Panc1 (cell line): ENCODE measurements around the gene DDX1. TPM values are rescaled to one million over a fixed set of nuclear protein-coding genes. Genes with fewer than 3 reads are reported as not detected.
A peak's percentile ranks its signal among the peaks of the same experiment; 100 is the strongest.

Experiments
- ATAC-seq: fragments of 200-7000 bp; cut with Tn5 transposase; 2 replicates; pipeline ENCODE4 v1.9.1; 2020; ENCODE audit warnings: mild to moderate bottlenecking, moderate library complexity
- BruUV-seq: library from RNA; stranded (reverse); fragments of 400-500 nt; replicated peaks from 2 replicates; lab custom pipeline; 2021; lab: Mats Ljungman, UMichigan
- CTCF ChIA-PET: fragments of 300-600 bp; sonication (Branson Sonifier 250); formaldehyde crosslinking; loops from one replicate; lab custom pipeline; 2022; ENCODE audit warnings: antibody characterized with exemption; lab: Charles Lee
- POLR2A ChIA-PET: fragments of 300-600 bp; sonication (Branson Sonifier 250); formaldehyde crosslinking; loops from one replicate; lab custom pipeline; 2022; ENCODE audit warnings: antibody characterized with exemption; lab: Charles Lee
- DNase-seq: peaks from one replicate; pipeline ENCODE4 v3.0.0-alpha.2; 2010; ENCODE audit warnings: low read depth, low spot score
- H3K27ac ChIP-seq: 2 replicates; pipeline ENCODE4 v1.5.1; 2011; ENCODE audit warnings: mild to moderate bottlenecking, low read length, inconsistent platforms
- H3K27me3 ChIP-seq: fragments of 200-500 bp; sonication (Bioruptor generic); 2 replicates; pipeline ENCODE4 v1.6.0; 2014; ENCODE audit warnings: low read length, inconsistent platforms; ENCODE audit not compliant: control insufficient read depth, insufficient read depth
- H3K36me3 ChIP-seq: fragments of 200-500 bp; sonication (Bioruptor generic); 2 replicates; pipeline ENCODE4 v1.5.1; 2014; ENCODE audit warnings: inconsistent platforms, mild to moderate bottlenecking, low read length, moderate library complexity; ENCODE audit not compliant: control insufficient read depth, insufficient read depth
- H3K4me1 ChIP-seq: 2 replicates; pipeline ENCODE4 v1.5.1; 2011; ENCODE audit warnings: inconsistent platforms, mild to moderate bottlenecking, low read length, moderate library complexity; ENCODE audit not compliant: control insufficient read depth, insufficient read depth
- H3K4me3 ChIP-seq, 2 experiments: 2 replicates each; pipeline ENCODE4 v1.5.1; 2011 to 2012; ENCODE audit warnings: low read depth in 2 of 2, low read length in 2 of 2, mild to moderate bottlenecking in 2 of 2, inconsistent platforms in 1 of 2, moderate library complexity in 1 of 2
- H3K9me3 ChIP-seq: fragments of 200-500 bp; sonication (Bioruptor generic); 2 replicates; pipeline ENCODE4 v1.5.1; 2014; ENCODE audit warnings: low read depth, mild to moderate bottlenecking, inconsistent platforms, low read length, moderate library complexity; ENCODE audit not compliant: control insufficient read depth, insufficient read depth
- POLR2AphosphoS5 ChIP-seq: IDR thresholded peaks from 2 replicates; pipeline ENCODE4 v1.6.1; 2012; ENCODE audit warnings: mild to moderate bottlenecking, low read depth, low read length, moderate library complexity
- SIN3A ChIP-seq: IDR thresholded peaks from 2 replicates; pipeline ENCODE4 v1.6.1; 2012; ENCODE audit warnings: low read depth, mild to moderate bottlenecking, low read length, moderate library complexity, borderline replicate concordance; ENCODE audit not compliant: insufficient read depth
- TCF7L2 ChIP-seq: IDR thresholded peaks from 2 replicates; pipeline ENCODE4 v1.6.1; 2011; ENCODE audit warnings: mild to moderate bottlenecking, low read depth, low read length, inconsistent platforms
- in situ Hi-C: cut with HindIII; loops from 2 replicates; pipeline ENCODE4 v1.10.0; 2016; ENCODE audit warnings: low sequenced_read_pairs, low pct_unique_long_range_greater_than_20kb
- intact Hi-C: fragments of 100-400 bp; cut with micrococcal nuclease; formaldehyde crosslinking; loops from one replicate; pipeline ENCODE4 v1.10.0; 2022; ENCODE audit not compliant: unreplicated experiment
- total RNA-seq: library from RNA; stranded (reverse); gene quantifications from one replicate; pipeline ENCODE4 v1.2.1, GENCODE V29; 2021; ENCODE audit not compliant: unreplicated experiment
- TF ChIP-seq, protein P1 (sequence below): fragments of 450-650 bp; IDR thresholded peaks from 2 replicates; pipeline ENCODE4 v1.5.1; 2017; ENCODE audit warnings: mild to moderate bottlenecking
- TF ChIP-seq, protein P2 (sequence below), 2 experiments: IDR thresholded peaks; 2 replicates each; pipeline ENCODE4 v1.6.1; 2011 to 2012; ENCODE audit warnings: low read depth in 2 of 2, control low read depth in 1 of 2, low read length in 1 of 2, mild to moderate bottlenecking in 1 of 2, moderate library complexity in 1 of 2; ENCODE audit not compliant: insufficient read depth in 1 of 2

DDX1 gene
- total RNA-seq, 1 experiment from 2014 or later, result 102 TPM

DNA sequence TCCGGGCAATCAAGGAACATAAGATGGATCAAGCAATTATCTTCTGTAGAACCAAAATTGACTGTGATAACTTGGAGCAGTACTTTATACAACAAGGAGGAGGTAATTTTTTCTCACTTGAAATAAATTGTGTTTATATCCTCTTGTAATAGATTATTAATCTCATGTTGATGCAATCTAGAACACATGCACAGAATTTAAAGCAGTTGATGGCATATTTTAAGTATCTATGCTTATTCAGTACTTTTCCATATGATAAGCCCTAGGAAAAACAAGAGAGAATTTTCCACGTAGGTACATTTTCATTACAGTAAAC lies 31.8 kb downstream of the DDX1 start:
- in situ Hi-C loops (no loop called here), intact Hi-C loops (no loop called here)
- Histone ChIP-seq H3K4me3 (no peak overlapping the region), H3K27me3 (no peaks in the 10 kb centered on the region), H3K9me3 (no peaks in the 10 kb centered on the region), H3K27ac (no peak overlapping the region), H3K4me1 (no peaks in the 10 kb centered on the region), H3K36me3 (peaks cover 65% of the 10 kb centered on the region)
- CTCF ChIA-PET, result no interaction called here
- TF ChIP-seq, protein P1, sequence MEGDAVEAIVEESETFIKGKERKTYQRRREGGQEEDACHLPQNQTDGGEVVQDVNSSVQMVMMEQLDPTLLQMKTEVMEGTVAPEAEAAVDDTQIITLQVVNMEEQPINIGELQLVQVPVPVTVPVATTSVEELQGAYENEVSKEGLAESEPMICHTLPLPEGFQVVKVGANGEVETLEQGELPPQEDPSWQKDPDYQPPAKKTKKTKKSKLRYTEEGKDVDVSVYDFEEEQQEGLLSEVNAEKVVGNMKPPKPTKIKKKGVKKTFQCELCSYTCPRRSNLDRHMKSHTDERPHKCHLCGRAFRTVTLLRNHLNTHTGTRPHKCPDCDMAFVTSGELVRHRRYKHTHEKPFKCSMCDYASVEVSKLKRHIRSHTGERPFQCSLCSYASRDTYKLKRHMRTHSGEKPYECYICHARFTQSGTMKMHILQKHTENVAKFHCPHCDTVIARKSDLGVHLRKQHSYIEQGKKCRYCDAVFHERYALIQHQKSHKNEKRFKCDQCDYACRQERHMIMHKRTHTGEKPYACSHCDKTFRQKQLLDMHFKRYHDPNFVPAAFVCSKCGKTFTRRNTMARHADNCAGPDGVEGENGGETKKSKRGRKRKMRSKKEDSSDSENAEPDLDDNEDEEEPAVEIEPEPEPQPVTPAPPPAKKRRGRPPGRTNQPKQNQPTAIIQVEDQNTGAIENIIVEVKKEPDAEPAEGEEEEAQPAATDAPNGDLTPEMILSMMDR, result no peak
- TF ChIP-seq, protein P2, sequence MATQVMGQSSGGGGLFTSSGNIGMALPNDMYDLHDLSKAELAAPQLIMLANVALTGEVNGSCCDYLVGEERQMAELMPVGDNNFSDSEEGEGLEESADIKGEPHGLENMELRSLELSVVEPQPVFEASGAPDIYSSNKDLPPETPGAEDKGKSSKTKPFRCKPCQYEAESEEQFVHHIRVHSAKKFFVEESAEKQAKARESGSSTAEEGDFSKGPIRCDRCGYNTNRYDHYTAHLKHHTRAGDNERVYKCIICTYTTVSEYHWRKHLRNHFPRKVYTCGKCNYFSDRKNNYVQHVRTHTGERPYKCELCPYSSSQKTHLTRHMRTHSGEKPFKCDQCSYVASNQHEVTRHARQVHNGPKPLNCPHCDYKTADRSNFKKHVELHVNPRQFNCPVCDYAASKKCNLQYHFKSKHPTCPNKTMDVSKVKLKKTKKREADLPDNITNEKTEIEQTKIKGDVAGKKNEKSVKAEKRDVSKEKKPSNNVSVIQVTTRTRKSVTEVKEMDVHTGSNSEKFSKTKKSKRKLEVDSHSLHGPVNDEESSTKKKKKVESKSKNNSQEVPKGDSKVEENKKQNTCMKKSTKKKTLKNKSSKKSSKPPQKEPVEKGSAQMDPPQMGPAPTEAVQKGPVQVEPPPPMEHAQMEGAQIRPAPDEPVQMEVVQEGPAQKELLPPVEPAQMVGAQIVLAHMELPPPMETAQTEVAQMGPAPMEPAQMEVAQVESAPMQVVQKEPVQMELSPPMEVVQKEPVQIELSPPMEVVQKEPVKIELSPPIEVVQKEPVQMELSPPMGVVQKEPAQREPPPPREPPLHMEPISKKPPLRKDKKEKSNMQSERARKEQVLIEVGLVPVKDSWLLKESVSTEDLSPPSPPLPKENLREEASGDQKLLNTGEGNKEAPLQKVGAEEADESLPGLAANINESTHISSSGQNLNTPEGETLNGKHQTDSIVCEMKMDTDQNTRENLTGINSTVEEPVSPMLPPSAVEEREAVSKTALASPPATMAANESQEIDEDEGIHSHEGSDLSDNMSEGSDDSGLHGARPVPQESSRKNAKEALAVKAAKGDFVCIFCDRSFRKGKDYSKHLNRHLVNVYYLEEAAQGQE (IDR thresholded peaks at IDR 0.05; ENCODE audit: insufficient read depth in 1 of 2, low read depth in 2 of 2, low read length in 1 of 2), result no peak
- TF ChIP-seq SIN3A, result no peak
- TF ChIP-seq TCF7L2, result no peak
- TF ChIP-seq POLR2AphosphoS5, result no peak
- ATAC-seq, result no peak
- BruUV-seq, result no TSS peak
- DNase-seq, result no peak
- POLR2A ChIA-PET, result no interaction called here

DNA sequence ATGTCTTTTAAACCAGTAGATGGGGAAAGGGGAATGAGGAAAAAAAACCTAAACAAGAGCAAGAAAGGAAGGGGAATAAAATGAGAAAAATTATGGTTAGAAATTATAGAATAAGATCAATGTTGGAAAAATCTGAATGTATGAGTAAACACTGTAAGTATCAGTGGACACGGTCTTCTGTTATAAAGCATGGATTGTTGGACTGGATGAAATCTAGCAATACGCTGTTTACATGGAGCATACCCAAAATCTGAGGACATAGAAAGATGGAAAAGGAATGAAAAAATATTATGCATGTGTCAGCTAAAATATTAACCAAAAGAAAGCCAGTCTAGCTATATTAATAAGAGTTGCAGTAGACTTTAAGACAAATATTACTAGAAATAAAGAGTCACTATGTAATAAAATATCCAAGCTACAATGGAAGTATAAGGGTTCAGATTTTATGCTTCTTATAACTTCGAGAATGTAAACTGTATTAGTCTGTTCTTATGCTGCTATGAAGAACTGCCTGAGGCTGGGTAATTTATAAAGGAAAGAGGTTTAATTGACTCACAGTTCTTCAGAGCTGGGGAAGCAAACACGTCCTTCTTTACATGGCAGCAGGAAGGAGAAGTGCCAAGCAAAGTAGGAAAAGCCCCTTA lies 32.4 kb downstream of the DDX1 start:
- Histone ChIP-seq H3K36me3 (peaks cover 70% of the 10 kb centered on the region), H3K4me1 (no peaks in the 10 kb centered on the region), H3K9me3 (no peaks in the 10 kb centered on the region), H3K27me3 (no peaks in the 10 kb centered on the region), H3K27ac (no peak overlapping the region), H3K4me3 (no peak overlapping the region)
- intact Hi-C loops, result no loop called here
- BruUV-seq, result TSS peak; percentile 29
- ChIA-PET POLR2A (no interaction called here), CTCF (no interaction called here)
- no peak for DNase-seq
- TF ChIP-seq SIN3A (no peak), TCF7L2 (no peak), POLR2AphosphoS5 (no peak)
- TF ChIP-seq, protein P2 (IDR thresholded peaks at IDR 0.05; ENCODE audit: insufficient read depth in 1 of 2, low read depth in 2 of 2, low read length in 1 of 2), result no peak
- TF ChIP-seq, protein P1, result no peak
- no peak for ATAC-seq
- in situ Hi-C loops, result no loop called here
